Measurements from ENCODE around the gene TRPM2.
"Not testable (repeated sequence)": the region's sequence is repeated elsewhere in the genome, so short reads cannot be mapped to it uniquely, and the experiment has no call there.

The TRPM2 gene

DNA sequence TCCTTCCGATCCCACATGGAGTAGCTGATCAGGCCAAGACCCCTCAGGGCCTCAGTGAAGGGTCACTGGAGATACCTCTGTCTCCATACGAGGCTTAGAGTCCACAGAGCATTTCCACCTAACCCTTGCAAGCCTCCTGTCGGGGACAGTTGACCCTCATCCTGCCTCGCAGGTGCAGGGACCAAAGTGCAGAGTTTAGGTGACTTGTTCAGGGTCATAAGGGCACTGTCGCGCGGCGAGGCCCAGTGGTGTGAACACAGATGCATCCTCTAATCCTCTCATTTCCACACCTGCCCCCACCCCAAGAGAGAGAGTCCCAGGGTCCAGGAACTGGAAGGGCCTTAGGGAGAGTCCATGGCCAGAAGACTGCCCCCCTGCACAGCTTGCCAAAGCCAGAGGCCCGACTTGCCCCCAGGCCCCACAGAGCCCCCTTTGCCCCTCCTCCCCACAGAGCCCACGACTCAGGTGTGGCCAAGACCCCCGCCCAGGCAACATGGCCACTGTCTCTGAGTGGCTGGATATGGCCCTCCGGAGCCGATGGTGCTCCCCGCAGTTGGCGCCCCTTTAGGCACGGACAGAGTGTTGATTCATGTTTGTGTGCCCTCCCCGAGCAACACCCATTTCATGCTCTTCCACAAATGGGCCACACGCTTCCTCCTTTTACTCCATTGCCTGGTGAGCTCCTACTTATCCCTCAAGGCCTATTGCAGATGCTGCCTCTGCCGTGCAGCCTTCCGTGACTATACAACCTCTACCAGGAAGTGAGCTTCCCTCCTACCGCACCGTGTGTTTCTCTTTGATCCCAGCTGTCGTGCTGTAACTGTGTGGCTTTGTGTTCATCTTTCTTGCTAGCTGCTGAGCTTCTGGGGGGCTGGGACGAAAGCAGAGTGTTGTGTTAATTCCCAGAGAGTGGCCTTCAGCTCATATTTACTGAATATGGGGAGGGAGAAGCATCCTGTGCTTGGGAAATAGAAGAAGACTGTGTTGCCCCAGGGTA, 1.7 kb downstream of the TRPM2 start:
- no peak for DNase-seq

DNA sequence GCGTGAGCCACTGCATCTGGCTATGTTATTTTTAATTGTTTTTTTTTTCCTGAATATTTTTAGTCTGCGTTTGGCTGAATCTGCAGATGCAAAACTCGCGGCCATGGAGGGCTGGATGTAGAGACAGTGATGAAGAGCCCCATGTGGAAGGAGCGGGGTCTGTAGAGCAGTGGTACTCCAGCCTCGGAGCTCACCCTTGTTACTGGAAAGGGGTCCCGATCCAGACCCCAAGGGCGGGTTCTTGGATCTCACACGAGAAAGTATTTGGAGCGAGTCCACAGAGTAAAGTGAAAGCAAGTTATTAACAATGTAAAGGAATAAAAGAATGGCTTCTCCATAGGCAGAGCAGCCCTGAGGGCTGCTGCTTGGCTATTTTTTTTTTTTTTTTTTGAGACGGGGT, 2.7 kb downstream of the TRPM2 start:
- DNase-seq, result no peak

DNA sequence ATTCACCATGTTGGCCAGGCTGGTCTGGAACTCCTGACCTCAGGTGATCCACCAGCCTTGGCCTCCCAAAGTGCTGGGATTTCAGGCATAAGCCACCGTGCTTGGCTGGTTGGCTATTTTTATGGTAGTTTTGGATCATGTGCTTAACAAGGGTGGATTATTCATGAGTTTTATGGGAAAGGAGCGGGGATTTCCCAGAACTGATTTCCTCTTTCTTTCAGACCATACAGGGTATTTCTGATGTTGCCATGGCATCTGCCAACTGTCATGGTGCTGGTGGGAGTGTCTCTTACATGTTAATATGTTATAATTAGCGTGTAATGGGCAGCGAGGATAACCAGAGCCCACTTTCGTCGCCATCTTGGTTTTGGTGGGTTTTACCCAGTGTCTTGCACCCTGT, 3.2 kb downstream of the TRPM2 start:
- DNase-seq, result no peak

DNA sequence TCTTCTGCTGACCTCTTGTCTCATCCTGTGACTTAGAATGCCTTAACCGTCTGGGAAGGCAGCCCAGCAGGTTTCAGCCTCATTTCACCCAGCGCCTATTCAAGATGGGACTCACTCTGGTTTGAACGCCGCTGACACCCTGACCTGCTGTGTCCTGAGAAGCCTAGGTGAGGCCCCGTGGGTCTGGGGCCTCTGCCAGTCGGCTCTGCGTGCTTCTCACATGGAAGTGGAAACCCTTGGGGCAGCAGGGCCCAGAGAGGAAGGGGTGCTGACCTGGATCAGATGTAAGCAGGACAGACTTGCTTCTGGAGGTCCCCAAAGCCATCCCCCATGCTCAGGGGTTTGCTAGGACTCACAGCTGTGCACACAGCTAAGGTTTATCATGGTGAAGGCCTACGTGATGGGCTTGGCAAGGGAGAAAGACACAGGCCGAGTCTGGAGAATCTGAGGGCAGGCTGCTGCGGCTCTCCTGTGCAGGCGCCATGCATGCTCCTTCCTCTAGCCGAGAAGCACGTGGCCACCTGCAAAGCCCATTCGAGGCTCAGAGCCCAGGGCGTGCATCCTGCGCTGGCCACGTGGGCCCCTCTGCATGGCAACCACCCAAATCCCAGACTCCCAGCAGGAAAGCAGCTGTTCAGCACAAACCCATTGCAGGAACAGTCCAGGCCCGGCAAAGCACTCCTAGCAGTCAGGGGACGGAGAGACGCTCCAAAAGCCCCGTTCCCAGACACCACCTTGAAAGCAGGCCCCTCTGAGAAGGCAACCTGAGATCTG, 3.8 kb downstream of the TRPM2 start:
- no peak for DNase-seq

DNA sequence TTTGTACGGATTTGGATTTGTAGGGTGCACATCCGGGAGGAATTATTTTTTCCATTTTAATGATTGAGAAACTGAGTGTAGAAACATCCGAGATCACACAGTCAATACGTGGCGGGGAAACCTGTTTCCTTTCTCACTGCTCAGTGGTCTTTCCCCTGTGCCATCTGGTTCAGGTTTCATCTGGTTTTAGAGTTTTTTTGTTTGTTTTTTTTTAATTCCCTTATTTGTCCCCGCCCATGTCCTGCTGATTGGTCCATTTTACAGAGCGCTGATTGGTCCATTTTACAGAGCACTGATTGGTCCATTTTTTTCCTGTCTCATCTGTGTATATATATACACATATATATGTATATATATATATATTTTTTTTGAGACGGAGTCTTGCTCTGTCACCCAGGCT, 6.0 kb downstream of the TRPM2 start:
- DNase-seq, result no peak

DNA sequence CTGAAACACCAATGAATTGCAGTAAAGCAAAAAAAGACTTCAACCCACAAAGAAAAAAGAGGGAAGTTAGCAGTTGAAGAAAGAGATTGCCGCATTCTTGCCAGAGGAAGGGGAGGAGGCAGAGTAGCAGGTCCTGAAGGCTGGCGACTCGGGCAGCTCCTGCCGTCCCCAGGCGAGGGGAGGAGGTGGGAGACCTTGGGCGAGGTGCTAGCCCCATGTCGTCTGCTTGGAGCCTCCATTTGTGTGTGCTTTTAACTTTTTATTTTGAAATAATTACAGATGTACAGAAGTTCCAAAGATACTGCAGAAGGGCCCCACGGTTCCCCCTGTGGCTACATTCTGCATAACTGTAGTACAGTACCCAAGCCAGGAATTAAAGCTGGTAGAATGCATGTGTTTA, 6.7 kb downstream of the TRPM2 start:
- DNase-seq, result no peak

DNA sequence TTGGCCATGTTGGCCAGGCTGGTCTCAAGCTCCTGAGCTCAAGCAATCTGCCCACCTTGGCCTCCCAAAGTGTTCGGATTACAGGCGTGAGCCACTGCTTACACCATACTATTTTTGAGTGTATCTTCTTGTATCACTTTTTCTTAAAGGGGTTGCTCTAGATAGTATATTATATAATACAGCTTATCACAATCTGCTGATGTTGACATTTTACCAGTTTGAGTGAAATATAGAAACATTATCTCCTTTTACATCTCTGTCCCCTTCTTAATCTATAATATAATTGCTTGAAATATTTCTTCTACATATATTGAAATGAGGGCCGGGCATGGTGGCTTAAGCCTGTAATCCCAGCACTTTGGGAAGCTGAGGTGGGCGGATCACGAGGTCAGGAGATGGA, 8.5 kb downstream of the TRPM2 start:
- DNase-seq, result not testable (repeated sequence)

DNA sequence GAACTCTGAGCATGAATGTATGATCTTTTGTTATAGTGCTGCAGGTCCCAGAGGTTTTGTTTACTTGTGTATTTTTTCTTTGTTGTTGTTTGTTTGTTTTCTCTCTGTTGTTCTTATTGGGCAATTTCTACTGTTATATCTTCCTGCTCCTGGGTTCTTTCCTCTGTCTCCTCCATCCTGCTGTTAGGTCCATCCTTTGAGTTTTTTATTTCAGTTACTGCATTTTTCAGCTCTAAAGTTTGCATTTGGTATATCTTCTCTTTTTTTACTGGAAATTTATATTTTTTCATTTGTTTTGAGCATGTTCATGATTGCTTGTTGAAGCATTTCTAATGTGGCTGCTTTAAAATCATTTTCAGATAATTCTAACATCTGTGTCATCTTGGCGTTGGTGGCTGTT, 9.9 kb downstream of the TRPM2 start:
- DNase-seq, result no peak

DNA sequence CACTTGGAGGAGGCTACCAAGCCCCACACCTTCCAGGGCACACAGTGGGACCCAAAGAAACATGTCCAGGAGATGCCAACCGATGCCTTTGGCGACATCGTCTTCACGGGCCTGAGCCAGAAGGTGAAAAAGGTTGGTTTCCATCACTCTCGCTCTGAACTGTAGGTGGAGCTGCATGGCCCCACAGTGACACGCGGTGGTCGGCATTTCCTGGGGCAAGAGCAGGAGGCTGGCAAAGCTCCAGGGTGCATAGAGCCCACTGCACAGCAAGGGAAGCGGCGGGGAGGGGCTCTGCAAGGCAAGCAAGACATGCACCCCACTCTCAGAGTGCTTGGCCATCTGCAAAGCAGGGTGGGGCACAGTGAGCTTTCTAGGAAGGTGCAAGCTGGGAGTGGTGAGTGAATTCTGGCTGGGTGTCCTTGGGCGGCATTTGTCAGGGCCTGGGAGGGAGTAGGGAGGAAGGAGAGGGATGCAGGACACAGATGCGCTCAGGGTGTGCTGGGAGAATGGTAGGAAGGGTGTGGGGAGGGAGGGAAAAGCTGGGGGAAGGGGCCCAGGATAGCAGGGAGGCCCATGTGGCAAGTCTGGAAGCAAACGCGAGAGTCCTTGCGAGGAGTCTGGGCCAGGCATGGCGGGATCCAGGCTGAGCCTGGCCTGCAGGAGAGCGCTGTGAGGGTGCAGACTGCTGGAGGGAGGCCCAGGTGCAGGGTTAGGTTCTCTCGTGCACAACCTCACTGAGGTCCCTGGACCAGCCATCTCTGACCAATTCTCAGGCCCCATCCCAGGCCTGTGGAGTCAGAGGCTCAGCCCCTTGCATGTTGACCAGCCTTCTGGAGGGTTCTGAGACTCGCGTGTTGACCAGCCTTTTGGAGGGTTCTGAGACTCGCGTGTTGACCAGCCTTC, 11.0 kb downstream of the TRPM2 start:
- no peak for DNase-seq

DNA sequence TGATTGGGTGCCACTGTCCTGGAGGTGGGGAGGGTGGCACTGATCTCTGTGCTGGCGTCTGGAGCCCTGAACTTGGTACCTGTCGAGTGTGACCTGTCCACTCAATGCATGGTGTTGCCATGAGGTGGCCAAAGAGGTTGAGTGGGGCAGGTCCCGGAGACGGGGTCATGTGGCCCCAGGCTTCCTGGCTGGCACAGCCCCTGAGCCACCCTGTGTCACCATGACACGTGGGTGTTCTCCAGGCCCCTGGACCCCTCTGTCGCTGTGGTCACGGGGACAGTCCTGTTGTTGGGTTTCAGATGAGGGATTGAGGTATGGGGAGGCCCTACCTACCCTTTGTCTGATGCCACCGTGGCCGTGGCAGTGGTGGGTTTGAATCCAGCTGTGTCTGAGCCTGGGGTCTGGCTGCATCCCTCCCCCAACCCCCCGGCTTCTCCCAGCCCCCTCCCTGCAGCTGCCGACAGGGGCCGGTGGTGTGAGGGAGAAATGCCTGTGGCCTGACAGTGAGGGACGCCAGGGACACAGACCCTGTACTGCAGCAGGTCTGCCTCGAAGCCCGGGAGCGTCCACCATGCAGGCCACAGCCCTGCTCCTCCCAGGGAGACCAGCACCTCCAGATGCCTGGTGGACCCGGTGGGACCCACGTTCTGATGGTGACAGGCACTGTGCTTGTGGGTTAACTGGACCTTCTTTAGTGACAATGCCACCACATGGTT, 12.0 kb downstream of the TRPM2 start:
- DNase-seq, result no peak

DNA sequence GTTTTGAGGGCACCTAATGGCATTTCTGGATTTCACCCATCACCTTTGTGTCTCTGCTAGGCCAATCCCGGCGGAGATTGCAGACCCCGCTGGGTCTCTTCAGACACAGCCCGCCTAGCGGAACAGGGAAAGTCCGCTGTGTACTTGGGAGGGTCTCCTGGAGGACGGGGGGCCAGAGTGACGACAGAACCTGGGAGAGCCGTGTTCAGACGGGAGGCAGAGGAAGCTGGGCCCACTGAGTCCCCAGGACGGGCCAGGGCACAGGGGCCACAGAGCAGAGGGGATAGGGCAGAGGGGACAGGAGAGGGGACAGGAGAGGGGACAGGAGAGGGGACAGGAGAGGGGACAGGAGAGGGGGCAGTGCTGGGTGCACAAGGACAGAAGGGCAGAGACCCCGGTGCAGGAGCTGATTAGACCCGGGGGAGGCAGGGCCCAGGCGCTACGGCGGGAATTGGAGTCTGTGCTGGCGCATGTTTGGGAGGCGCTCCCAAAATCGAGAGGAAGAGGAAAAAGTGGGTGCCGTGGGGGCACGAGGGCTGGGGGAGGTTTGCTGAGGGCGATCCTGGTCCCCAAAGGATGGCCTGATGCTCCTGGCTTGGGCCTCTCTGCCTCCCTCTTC, 12.7 kb downstream of the TRPM2 start:
- DNase-seq, result no peak

DNA sequence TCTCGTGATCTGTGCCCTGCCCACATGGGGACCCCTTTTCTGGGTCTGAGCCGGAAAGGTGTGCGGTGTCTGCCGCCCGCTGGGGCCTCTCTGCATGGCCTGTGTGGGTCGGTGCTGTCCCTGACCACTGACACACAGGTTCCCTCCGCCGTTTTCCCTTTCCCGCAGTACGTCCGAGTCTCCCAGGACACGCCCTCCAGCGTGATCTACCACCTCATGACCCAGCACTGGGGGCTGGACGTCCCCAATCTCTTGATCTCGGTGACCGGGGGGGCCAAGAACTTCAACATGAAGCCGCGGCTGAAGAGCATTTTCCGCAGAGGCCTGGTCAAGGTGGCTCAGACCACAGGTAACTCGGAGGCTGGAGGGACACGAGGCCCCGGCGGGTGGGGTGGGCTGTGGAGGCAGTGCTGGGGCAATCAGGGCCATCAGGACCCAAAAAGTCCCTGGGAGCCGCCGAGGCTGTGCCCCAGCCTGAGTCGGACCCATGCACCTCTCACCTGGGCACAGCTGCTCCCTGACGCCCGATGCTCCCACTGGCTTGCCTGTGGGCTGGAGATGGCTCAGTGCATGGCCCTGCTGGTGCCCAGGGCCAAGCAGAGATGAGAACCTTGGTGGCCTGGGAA, 13.3 kb downstream of the TRPM2 start:
- no peak for DNase-seq

DNA sequence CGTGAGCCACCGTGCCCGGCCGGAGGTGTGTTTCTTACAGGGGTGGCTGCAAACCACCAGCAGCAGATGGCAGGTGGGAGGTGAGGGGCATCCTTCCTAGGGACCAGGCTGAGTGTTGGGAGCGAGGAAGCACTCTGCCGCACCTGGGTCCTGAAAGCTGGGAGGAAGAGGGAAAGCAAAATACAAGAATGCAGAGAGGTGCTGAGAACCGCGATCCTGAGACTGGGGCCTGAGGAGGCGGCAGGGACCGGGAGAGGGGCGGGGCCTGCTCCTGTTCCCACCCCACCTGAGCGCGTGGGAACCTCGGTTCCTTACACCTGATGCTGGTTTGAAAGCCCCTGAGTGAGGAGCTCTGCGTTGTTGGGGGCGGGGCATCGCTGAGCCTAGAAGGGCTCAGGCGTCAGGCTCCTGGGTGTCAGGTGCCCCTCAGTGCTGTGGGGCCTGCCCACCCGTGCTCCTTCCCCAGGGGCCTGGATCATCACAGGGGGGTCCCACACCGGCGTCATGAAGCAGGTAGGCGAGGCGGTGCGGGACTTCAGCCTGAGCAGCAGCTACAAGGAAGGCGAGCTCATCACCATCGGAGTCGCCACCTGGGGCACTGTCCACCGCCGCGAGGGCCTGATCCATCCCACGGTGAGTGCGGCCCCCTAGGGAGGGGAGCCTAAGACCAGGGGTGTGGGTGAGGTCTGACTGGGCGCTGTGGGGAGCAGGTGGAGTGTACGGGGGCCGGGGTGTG, 15.5 kb downstream of the TRPM2 start:
- DNase-seq, result no peak

DNA sequence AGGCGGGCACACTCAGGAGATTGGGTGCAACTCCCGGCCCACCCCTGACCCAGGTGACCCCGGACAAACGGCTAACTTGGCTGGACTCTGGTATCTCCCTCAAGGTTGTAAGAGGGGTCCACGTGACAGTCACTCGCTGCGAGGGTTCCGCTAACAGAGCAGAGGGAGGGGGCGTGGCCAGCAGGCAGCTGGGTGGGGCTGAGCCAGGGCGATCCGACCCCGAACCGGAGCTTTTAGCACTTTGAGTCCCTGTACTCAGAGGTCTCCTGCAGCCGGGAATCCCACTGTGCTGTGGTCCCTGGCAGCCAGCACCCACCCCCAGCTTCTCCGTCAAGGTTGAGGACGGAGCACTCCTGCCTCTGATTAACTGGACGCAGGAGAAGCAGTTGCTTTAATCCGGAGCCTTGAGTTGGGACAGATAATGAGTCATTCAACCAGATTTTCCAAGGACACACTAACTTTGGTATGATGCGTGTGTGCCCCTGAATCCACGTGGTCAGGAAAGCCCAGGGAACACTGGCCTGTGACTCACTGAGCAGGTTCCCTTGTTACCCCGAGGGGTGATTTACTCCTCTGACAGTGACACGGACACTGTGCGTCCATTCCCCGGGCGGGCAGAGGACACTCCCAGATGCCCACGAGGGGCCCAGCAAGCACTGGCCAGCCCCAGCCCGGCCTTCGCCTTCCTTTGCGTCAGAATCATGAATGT, 16.8 kb downstream of the TRPM2 start:
- DNase-seq, result no peak

DNA sequence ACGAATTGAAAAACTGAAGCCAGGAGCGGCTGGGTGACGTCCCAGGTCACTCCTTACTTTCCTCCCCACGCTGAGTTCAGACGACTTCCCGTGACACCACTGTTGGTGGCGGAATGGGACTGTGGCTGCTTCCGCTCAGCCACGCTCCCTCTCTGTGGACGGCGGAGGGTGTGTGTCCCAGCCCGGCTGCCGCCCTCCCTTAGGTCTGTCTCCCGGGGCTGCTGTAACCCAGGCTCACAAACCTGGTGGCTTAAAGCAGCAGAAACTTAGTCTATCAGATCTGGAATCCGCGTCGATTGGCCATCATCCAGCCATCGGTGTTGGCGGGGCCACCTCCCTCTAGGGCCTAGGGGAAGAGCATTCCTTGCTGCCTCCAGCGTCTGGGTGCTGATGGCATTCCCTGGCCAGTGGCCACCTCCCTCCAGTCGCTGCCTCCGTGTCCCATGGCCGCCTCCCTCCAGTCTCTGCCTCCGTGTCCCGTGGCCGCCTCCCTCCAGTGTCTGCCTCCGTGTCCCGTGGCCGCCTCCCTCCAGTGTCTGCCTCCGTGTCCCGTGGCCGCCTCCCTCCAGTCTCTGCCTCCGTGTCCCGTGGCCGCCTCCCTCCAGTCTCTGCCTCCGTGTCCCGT, 17.5 kb downstream of the TRPM2 start:
- DNase-seq, result no peak

DNA sequence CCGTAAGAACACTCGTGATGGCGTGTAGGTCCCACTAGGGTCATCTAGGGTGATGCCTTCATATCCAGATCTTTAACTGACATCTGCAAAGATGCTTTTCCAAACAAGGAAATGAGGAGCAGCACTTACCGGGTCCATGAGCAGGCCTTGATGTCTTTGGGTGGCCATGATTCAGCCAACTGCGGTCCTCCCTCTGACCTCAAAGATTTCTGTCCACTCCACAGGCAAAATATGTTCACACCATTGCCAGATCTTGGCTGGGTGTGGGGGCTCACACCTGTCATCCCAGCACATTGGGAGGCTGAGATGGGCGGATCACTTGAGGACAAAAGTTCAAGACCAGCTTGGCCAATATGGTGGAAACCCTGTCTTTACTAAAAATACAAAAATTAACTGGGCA, 18.2 kb downstream of the TRPM2 start:
- DNase-seq, result no peak

DNA sequence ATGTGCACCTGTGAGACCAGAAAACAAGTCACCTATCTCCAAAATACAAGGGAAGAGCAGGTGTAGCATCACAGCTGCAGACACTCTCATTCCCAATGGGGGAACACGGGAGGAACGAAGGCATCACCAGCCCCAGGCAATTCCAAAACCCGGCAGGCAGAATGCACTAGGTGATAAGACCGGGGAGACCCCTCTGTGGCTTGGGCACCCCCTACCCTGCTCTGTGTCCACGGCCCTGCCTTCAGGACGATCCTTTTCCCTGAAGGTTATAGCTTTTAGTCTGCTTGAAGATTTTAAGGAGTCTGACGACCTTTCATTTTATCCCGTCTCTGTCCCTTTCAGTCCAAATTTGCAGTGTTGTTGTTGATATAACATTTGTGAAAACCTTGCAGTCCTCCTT, 19.2 kb downstream of the TRPM2 start:
- no peak for DNase-seq

DNA sequence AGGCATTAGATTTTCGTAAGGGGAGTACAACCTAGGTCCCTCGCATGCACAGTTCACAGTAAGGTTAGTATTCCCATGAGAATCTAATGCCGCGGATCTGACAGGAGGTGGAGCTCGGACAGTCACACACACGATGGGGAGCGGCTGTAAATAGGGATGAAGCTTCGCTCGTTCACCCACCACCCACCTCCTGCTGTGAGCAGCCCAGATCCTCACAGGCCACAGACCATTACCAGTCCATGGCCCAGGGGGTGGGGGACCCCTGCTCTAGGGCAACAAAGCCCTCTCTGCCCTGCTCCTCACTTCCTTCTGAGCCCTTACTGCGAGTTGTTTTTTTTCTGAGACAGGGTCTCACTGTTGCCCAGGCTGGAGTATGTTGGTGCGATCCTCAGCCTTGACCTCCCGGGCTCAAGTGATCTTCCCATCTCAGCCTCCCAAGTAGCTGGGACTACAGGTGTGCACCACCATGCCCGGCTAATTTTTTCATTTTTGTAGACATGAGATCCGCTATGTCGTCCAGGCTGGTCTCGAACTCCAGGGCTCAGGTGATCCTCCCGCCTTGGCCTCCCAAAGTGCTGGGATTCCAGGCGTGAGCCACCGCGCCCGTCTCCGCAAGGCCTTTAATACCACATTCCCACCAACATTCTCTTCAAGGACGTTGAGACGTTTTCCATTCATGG, 21.3 kb downstream of the TRPM2 start:
- DNase-seq, result no peak

DNA sequence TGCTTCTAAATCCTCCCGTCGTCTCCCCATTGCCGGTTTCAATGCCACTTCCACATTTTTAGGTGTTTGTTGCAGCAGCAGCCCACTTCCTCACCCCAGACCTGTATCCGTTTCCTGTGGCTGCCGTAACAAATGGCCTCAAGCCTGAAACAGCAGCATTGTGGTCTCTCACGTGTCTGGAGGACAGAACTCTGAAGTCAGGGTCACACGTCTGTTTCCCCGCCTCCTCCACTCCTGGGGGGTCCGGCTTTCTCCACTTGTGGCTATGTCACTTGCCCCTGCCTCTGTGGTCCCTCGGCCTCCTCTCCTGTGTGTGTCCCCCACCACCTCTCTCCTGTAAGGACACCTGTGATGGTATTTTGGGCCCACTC, 21.8 kb downstream of the TRPM2 start:
- DNase-seq, result no peak

Data from T-helper 9 cell (primary cell).